ENCODE data around the gene ARL8B. TPM values are rescaled to one million over a fixed set of nuclear protein-coding genes. Genes with fewer than 3 reads are reported as not detected.
A peak's percentile ranks its signal among the peaks of the same experiment; 100 is the strongest.

Gene ARL8B
- total and polyA plus RNA-seq, 2 of the 8 experiments (the other 6 are each of a cell fraction or from before 2014, with no cell fraction given) = 14.5 to 27.8 TPM

GRCh38 chr3:5187920-5188418 is 65.9 kb downstream of the ARL8B start (continued):
- no peak for TF ChIP-seq MAFK (IDR thresholded peaks at IDR 0.05; ENCODE audit: low read depth, low read length)
- peak; percentile 65; the same call in 1 of the 2 replicates for TF ChIP-seq RBBP5 (IDR thresholded peaks at IDR 0.05; ENCODE audit: borderline replicate concordance, low read depth, low read length)
- no peak for TF ChIP-seq SP2 (IDR thresholded peaks at IDR 0.05; ENCODE audit: low read length)

All from H1 (cell line).